GM21390 (cell line): ENCODE measurements around the gene CDR2L.
"Not testable (repeated sequence)": the region's sequence is repeated elsewhere in the genome, so short reads cannot be mapped to it uniquely, and the experiment has no call there.

Experiments used
- ATAC-seq: cut with Tn5 transposase; IDR thresholded peaks from one replicate; pipeline ENCODE4 v1.9.1; 2021; ENCODE audit not compliant: unreplicated experiment

CDR2L gene

GRCh38 chr17:75034236-75034908 is 46.9 kb downstream of the CDR2L start:
- ATAC-seq, result peak; percentile 50

- no peak for ATAC-seq
Measured at GRCh38 chr17:75036643-75037268, 49.3 kb downstream of the CDR2L start.

GRCh38 chr17:75039238-75039637 is 51.8 kb downstream of the CDR2L start:
- ATAC-seq, result no peak

- no peak for ATAC-seq
Measured at GRCh38 chr17:75041656-75042280, 54.3 kb downstream of the CDR2L start.

GRCh38 chr17:75043789-75044188 is 56.4 kb downstream of the CDR2L start:
- ATAC-seq, result not testable (repeated sequence)

GRCh38 chr17:75044716-75045115 is 57.3 kb downstream of the CDR2L start:
- ATAC-seq, result no peak

GRCh38 chr17:75045946-75046406 is 58.5 kb downstream of the CDR2L start:
- ATAC-seq, result not testable (repeated sequence)

GRCh38 chr17:75046407-75047289 is 59.2 kb downstream of the CDR2L start, which contains the start of the genes ATP5PD and KCTD2:
TSS of gene ATP5PD (minus strand) at chr17:75046969. CDS start at chr17:75042650, 4,319 bp downstream.
TSS of gene KCTD2 (plus strand) at chr17:75047225. CDS start at chr17:75047251, 26 bp downstream.
- peak; percentile 95 for ATAC-seq

- ATAC-seq, result peak; percentile 14
Measured at GRCh38 chr17:75047398-75048098, 60.1 kb downstream of the CDR2L start.

- no peak for ATAC-seq
Measured at GRCh38 chr17:75048249-75048878, 60.9 kb downstream of the CDR2L start.

GRCh38 chr17:75049057-75049456 is 61.6 kb downstream of the CDR2L start:
- no peak for ATAC-seq

GRCh38 chr17:75049706-75050105 is 62.3 kb downstream of the CDR2L start:
- ATAC-seq, result no peak

GRCh38 chr17:75051941-75052340 is 64.5 kb downstream of the CDR2L start:
- no peak for ATAC-seq
